ENCODE data around the gene CD81. TPM values are rescaled to one million over a fixed set of nuclear protein-coding genes. Genes with fewer than 3 reads are reported as not detected.

Gene CD81
- total RNA-seq, 1 experiment from 2014 or later = 416 TPM

DNA sequence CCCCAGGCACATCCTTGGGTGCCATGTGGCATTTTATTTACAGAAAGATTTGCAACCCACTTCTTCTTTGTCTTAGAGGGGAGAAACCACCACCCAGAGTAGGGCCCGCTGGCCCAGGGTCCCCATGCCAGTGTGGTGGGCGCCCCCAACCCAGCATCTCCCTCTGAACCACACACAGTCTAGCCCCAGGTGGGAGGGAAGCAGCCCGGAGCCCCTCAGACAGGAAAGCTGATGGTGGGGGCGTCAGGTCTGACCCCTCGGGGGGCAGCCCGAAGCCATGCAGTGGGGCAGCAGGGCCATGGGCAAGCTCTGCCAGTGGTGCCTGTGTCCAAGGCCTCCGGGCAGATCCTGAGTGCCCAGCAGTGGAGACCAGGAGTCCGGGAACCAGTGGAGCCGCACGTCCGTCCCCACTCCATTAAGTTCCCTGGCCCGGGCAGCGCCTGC lies 55.5 kb downstream of the CD81 start:
- in situ Hi-C loops (cut with HindIII; ENCODE audit: low pct_unique_long_range_greater_than_20kb, low sequenced_read_pairs) = no loop called here
- no TSS peak for BruUV-seq (replicated peaks)
- Histone ChIP-seq H3K36me3 (ENCODE audit: control insufficient read depth, insufficient read depth, low read length) (no peaks in the 10 kb centered on the region), H3K9me3 (ENCODE audit: control insufficient read depth, insufficient read depth, low read depth, low read length) (no peaks in the 10 kb centered on the region), H3K27ac (ENCODE audit: low read length) (no peak overlapping the region), H3K27me3 (ENCODE audit: control insufficient read depth, insufficient read depth, low read length) (no peaks in the 10 kb centered on the region), H3K4me1 (ENCODE audit: control insufficient read depth, insufficient read depth, low read length) (no peaks in the 10 kb centered on the region), H3K4me3 (ENCODE audit: low read depth in 2 of 2, low read length in 2 of 2) (no peak overlapping the region)
- no peak for DNase-seq (ENCODE audit: low read depth, low spot score)
- POLR2A ChIA-PET = no interaction called here
- intact Hi-C loops (cut with micrococcal nuclease; ENCODE audit: unreplicated experiment) = no loop called here
- no peak for ATAC-seq
- CTCF ChIA-PET = interaction anchor here (0.6 to 1.0 kb wide), 2 partner anchors 122 to 533 kb away, joined by 3 read pairs; no protein-coding TSS in a partner anchor
- no peak for TF ChIP-seq SIN3A (IDR thresholded peaks at IDR 0.05; ENCODE audit: borderline replicate concordance, insufficient read depth, low read depth, low read length)

- in situ Hi-C loops (cut with HindIII; ENCODE audit: low pct_unique_long_range_greater_than_20kb, low sequenced_read_pairs) (no loop called here), intact Hi-C loops (cut with micrococcal nuclease; ENCODE audit: unreplicated experiment) (no loop called here)
- ATAC-seq (no peak; the same call in 1 of the 2 replicates), DNase-seq (ENCODE audit: low read depth, low spot score) (no peak)
- Histone ChIP-seq H3K4me3 (ENCODE audit: low read depth in 2 of 2, low read length in 2 of 2) (no peak overlapping the region), H3K4me1 (ENCODE audit: control insufficient read depth, insufficient read depth, low read length) (no peaks in the 10 kb centered on the region), H3K27ac (ENCODE audit: low read length) (no peak overlapping the region), H3K27me3 (ENCODE audit: control insufficient read depth, insufficient read depth, low read length) (no peaks in the 10 kb centered on the region), H3K36me3 (ENCODE audit: control insufficient read depth, insufficient read depth, low read length) (no peaks in the 10 kb centered on the region), H3K9me3 (ENCODE audit: control insufficient read depth, insufficient read depth, low read depth, low read length) (no peaks in the 10 kb centered on the region)
- no peak for TF ChIP-seq SIN3A (IDR thresholded peaks at IDR 0.05; ENCODE audit: borderline replicate concordance, insufficient read depth, low read depth, low read length)
- TF ChIP-seq POLR2AphosphoS5 (IDR thresholded peaks at IDR 0.05; ENCODE audit: low read depth, low read length) = no peak
- TF ChIP-seq, protein P1, sequence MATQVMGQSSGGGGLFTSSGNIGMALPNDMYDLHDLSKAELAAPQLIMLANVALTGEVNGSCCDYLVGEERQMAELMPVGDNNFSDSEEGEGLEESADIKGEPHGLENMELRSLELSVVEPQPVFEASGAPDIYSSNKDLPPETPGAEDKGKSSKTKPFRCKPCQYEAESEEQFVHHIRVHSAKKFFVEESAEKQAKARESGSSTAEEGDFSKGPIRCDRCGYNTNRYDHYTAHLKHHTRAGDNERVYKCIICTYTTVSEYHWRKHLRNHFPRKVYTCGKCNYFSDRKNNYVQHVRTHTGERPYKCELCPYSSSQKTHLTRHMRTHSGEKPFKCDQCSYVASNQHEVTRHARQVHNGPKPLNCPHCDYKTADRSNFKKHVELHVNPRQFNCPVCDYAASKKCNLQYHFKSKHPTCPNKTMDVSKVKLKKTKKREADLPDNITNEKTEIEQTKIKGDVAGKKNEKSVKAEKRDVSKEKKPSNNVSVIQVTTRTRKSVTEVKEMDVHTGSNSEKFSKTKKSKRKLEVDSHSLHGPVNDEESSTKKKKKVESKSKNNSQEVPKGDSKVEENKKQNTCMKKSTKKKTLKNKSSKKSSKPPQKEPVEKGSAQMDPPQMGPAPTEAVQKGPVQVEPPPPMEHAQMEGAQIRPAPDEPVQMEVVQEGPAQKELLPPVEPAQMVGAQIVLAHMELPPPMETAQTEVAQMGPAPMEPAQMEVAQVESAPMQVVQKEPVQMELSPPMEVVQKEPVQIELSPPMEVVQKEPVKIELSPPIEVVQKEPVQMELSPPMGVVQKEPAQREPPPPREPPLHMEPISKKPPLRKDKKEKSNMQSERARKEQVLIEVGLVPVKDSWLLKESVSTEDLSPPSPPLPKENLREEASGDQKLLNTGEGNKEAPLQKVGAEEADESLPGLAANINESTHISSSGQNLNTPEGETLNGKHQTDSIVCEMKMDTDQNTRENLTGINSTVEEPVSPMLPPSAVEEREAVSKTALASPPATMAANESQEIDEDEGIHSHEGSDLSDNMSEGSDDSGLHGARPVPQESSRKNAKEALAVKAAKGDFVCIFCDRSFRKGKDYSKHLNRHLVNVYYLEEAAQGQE (IDR thresholded peaks at IDR 0.05; ENCODE audit: insufficient read depth in 1 of 2, low read depth in 2 of 2, low read length in 1 of 2) = no peak
- TF ChIP-seq, protein P2, sequence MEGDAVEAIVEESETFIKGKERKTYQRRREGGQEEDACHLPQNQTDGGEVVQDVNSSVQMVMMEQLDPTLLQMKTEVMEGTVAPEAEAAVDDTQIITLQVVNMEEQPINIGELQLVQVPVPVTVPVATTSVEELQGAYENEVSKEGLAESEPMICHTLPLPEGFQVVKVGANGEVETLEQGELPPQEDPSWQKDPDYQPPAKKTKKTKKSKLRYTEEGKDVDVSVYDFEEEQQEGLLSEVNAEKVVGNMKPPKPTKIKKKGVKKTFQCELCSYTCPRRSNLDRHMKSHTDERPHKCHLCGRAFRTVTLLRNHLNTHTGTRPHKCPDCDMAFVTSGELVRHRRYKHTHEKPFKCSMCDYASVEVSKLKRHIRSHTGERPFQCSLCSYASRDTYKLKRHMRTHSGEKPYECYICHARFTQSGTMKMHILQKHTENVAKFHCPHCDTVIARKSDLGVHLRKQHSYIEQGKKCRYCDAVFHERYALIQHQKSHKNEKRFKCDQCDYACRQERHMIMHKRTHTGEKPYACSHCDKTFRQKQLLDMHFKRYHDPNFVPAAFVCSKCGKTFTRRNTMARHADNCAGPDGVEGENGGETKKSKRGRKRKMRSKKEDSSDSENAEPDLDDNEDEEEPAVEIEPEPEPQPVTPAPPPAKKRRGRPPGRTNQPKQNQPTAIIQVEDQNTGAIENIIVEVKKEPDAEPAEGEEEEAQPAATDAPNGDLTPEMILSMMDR (IDR thresholded peaks at IDR 0.05) = no peak
- TF ChIP-seq TCF7L2 (IDR thresholded peaks at IDR 0.05; ENCODE audit: low read depth, low read length) = no peak
- POLR2A ChIA-PET = no interaction called here
- CTCF ChIA-PET = interaction anchor here (1.0 kb wide), 1 partner anchor 121 kb away, joined by 3 read pairs; no protein-coding TSS in a partner anchor
- BruUV-seq (replicated peaks) = no TSS peak
Observed at GRCh38 chr11:2433106-2433925, 56.2 kb downstream of the CD81 start.

DNA sequence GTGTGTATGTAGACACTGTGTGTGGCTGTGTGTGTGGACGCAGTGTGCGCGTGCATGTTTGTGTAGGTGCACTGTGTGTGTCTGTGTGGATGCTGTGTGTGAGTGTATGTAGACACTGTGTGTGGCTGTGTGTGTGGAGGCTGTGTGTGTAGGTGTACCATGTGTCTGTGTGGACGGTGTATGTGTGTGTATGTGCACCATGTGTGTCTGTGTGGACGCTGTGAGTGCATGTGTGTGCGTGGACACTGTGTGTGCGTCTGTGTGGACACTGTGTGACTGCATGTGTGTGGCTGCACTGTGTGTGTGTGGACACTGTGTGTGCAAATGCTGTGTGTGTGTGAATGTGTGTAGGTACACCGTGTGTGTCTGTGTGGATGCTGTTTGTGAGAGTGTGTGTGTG lies 56.9 kb downstream of the CD81 start:
- ChIA-PET POLR2A (no interaction called here), CTCF (no interaction called here)
- H3K36me3 ChIP-seq (ENCODE audit: control insufficient read depth, insufficient read depth, low read length) = no peaks in the 10 kb centered on the region
- H3K27me3 ChIP-seq (ENCODE audit: control insufficient read depth, insufficient read depth, low read length) = no peaks in the 10 kb centered on the region
- no peak for DNase-seq (ENCODE audit: low read depth, low spot score)
- no peaks in the 10 kb centered on the region for H3K9me3 ChIP-seq (ENCODE audit: control insufficient read depth, insufficient read depth, low read depth, low read length)
- in situ Hi-C loops (cut with HindIII; ENCODE audit: low pct_unique_long_range_greater_than_20kb, low sequenced_read_pairs) (no loop called here), intact Hi-C loops (cut with micrococcal nuclease; ENCODE audit: unreplicated experiment) (no loop called here)
- H3K27ac ChIP-seq (ENCODE audit: low read length) = no peak overlapping the region
- TF ChIP-seq SIN3A (IDR thresholded peaks at IDR 0.05; ENCODE audit: borderline replicate concordance, insufficient read depth, low read depth, low read length) (no peak), POLR2AphosphoS5 (IDR thresholded peaks at IDR 0.05; ENCODE audit: low read depth, low read length) (no peak), TCF7L2 (IDR thresholded peaks at IDR 0.05; ENCODE audit: low read depth, low read length) (no peak)
- TF ChIP-seq, protein P1 (IDR thresholded peaks at IDR 0.05; ENCODE audit: insufficient read depth in 1 of 2, low read depth in 2 of 2, low read length in 1 of 2) = no peak
- TF ChIP-seq, protein P2 (IDR thresholded peaks at IDR 0.05) = no peak
- H3K4me3 ChIP-seq (ENCODE audit: low read depth in 2 of 2, low read length in 2 of 2) = no peak overlapping the region
- BruUV-seq (replicated peaks) = no TSS peak
- no peak for ATAC-seq
- H3K4me1 ChIP-seq (ENCODE audit: control insufficient read depth, insufficient read depth, low read length) = no peaks in the 10 kb centered on the region
